HCT116 (cell line): ENCODE results near the gene BRSK2. TPM values are rescaled to one million over a fixed set of nuclear protein-coding genes. Genes with fewer than 3 reads are reported as not detected.

Experiments used
- ATAC-seq: fragments of 200-7000 bp; cut with Tn5 transposase; 2 replicates; pipeline ENCODE4 v1.9.1; 2020; ENCODE audit warnings: mild to moderate bottlenecking, moderate library complexity
- BruUV-seq: library from RNA; stranded (reverse); fragments of 400-500 nt; replicated peaks from 2 replicates; lab custom pipeline; 2021; lab: Mats Ljungman, UMichigan
- CTCF ChIA-PET: fragments of 300-600 bp; sonication (Branson Sonifier 250); formaldehyde crosslinking; loops from one replicate; lab custom pipeline; 2021; ENCODE audit warnings: antibody characterized with exemption; lab: Charles Lee
- POLR2A ChIA-PET: fragments of 300-600, 350-600 bp; sonication (Branson Sonifier 250); formaldehyde crosslinking; loops from one replicate; lab custom pipeline; 2021; ENCODE audit warnings: antibody characterized with exemption; lab: Charles Lee
- RAD21 ChIA-PET, 2 experiments: fragments of 300-600 bp; sonication (Branson Sonifier 250); formaldehyde crosslinking; loops; one replicate each; lab custom pipeline; 2023; ENCODE audit warnings: low total read pairs in 2 of 2; ENCODE audit not compliant: uncharacterized antibody in 2 of 2, unreplicated experiment in 2 of 2, low non-redundant PET in 1 of 2; lab: Charles Lee
- DNase-seq: peaks from one replicate; pipeline ENCODE4 v3.0.0-alpha.2; 2010; ENCODE audit warnings: low read depth, low spot score
- H2AFZ ChIP-seq: fragments of 200-600 bp; shearing (Covaris generic), sonication (generic); 2 replicates; pipeline ENCODE4 v1.6.1; 2017; ENCODE audit warnings: low read depth, mixed run types, mixed read lengths, antibody characterized with exemption, low read length; ENCODE audit not compliant: poor library complexity, severe bottlenecking
- H3K27ac ChIP-seq: 2 replicates; pipeline ENCODE4 v1.5.1; 2012; ENCODE audit warnings: low read depth, low read length
- H3K27me3 ChIP-seq: fragments of 200-600 bp; sonication (generic); 2 replicates; pipeline ENCODE4 v1.6.1; 2016; ENCODE audit warnings: mixed run types, low read length, mixed read lengths; ENCODE audit not compliant: insufficient read depth
- H3K36me3 ChIP-seq, 2 experiments: fragments of 200-500 bp in 1 of 2; fragments of 200-600 bp in 1 of 2; sonication (Bioruptor generic) in 1 of 2; sonication (generic) in 1 of 2; 2 replicates each; pipeline versions ENCODE4 v1.5.1 to v1.6.1; 2014 to 2016; ENCODE audit warnings: low read length in 2 of 2, inconsistent platforms in 1 of 2, mixed read lengths in 1 of 2, mixed run types in 1 of 2; ENCODE audit not compliant: insufficient read depth in 2 of 2, control insufficient read depth in 1 of 2
- H3K4me1 ChIP-seq, 2 experiments: fragments of 200-600 bp in 1 of 2; sonication (generic) in 1 of 2; 2 replicates each; pipeline versions ENCODE4 v1.5.1 to v1.6.1; 2012 to 2017; ENCODE audit warnings: low read length in 2 of 2, inconsistent platforms in 1 of 2, mild to moderate bottlenecking in 1 of 2, mixed read lengths in 1 of 2, mixed run types in 1 of 2, moderate library complexity in 1 of 2; ENCODE audit not compliant: insufficient read depth in 2 of 2, control insufficient read depth in 1 of 2
- H3K4me2 ChIP-seq: fragments of 200-600 bp; sonication (generic); 2 replicates; pipeline ENCODE4 v1.6.1; 2017; ENCODE audit warnings: mixed run types, low read length, mixed read lengths
- H3K4me3 ChIP-seq, 2 experiments: fragments of 200-600 bp in 1 of 2; sonication (generic) in 1 of 2; replicated peaks in 1 of 2; 2 replicates each; pipeline ENCODE4 v1.5.1; 2011 to 2016; ENCODE audit warnings: low read length in 2 of 2, control low read depth in 1 of 2, low read depth in 1 of 2, mild to moderate bottlenecking in 1 of 2, mixed read lengths in 1 of 2, mixed run types in 1 of 2
- H3K79me2 ChIP-seq: fragments of 200-600 bp; sonication (generic); 2 replicates; pipeline ENCODE4 v1.6.1; 2017; ENCODE audit warnings: mild to moderate bottlenecking, mixed run types, low read length, moderate library complexity, mixed read lengths; ENCODE audit not compliant: insufficient read depth
- H3K9ac ChIP-seq: fragments of 200-600 bp; sonication (generic); 2 replicates; pipeline ENCODE4 v1.6.1; 2016; ENCODE audit warnings: low read length, mixed read lengths
- H3K9me2 ChIP-seq: fragments of 200-600 bp; sonication (generic), shearing (Covaris generic); 2 replicates; pipeline ENCODE4 v1.6.1; 2017; ENCODE audit warnings: mixed run types, mild to moderate bottlenecking, moderate library complexity; ENCODE audit not compliant: insufficient read depth
- H3K9me3 ChIP-seq, 2 experiments: fragments of 200-500 bp in 1 of 2; fragments of 200-600 bp in 1 of 2; sonication (Bioruptor generic) in 1 of 2; sonication (generic) in 1 of 2; 2 replicates each; pipeline ENCODE4 v1.6.1; 2014 to 2017; ENCODE audit warnings: low read length in 2 of 2, mixed read lengths in 2 of 2, inconsistent platforms in 1 of 2, low read depth in 1 of 2, mild to moderate bottlenecking in 1 of 2, mixed run types in 1 of 2, moderate library complexity in 1 of 2; ENCODE audit not compliant: control insufficient read depth in 1 of 2, insufficient read depth in 1 of 2
- H4K20me1 ChIP-seq: fragments of 200-600 bp; sonication (generic), shearing (Covaris generic); 2 replicates; pipeline ENCODE4 v1.6.1; 2017; ENCODE audit warnings: mixed run types, mild to moderate bottlenecking, moderate library complexity; ENCODE audit not compliant: insufficient read depth
- ATF3 ChIP-seq: IDR thresholded peaks from 2 replicates; pipeline ENCODE4 v1.6.1; 2012
- CBX3 ChIP-seq: IDR thresholded peaks from 2 replicates; pipeline ENCODE4 v1.6.1; 2012; ENCODE audit warnings: low read depth
- CTCF ChIP-seq, 3 experiments: fragments of 200-600 bp in 1 of 3; sonication (generic) in 1 of 3; IDR thresholded peaks in 2 of 3; conservative IDR thresholded peaks in 1 of 3; 2 replicates each; pipeline ENCODE4 v1.5.1; 2012 to 2017; ENCODE audit warnings: low read depth in 2 of 3, low read length in 2 of 3, antibody characterized with exemption in 1 of 3, borderline replicate concordance in 1 of 3, control low read depth in 1 of 3, mild to moderate bottlenecking in 1 of 3, mixed read lengths in 1 of 3, mixed run types in 1 of 3, moderate library complexity in 1 of 3; ENCODE audit not compliant: insufficient read depth in 1 of 3
- EZH2phosphoT487 ChIP-seq: fragments of 200-600 bp; IDR thresholded peaks from 2 replicates; pipeline ENCODE4 v1.6.1; 2018; ENCODE audit warnings: antibody characterized with exemption, borderline replicate concordance
- MAX ChIP-seq: IDR thresholded peaks from 2 replicates; pipeline ENCODE4 v1.6.1; 2012
- POLR2AphosphoS5 ChIP-seq: IDR thresholded peaks from 2 replicates; pipeline ENCODE4 v1.6.1; 2011; ENCODE audit warnings: mild to moderate bottlenecking, low read depth, low read length, moderate library complexity
- REST ChIP-seq: IDR thresholded peaks from 2 replicates; pipeline ENCODE4 v1.6.1; 2012; ENCODE audit warnings: low read depth
- SP1 ChIP-seq: IDR thresholded peaks from 2 replicates; pipeline ENCODE4 v1.6.1; 2012; ENCODE audit warnings: low read depth
- SRF ChIP-seq: IDR thresholded peaks from 2 replicates; pipeline ENCODE4 v1.6.1; 2012; ENCODE audit warnings: low read depth
- TCF7L2 ChIP-seq: IDR thresholded peaks from 2 replicates; pipeline ENCODE4 v1.7.0; 2011; ENCODE audit warnings: borderline replicate concordance, inconsistent platforms; ENCODE audit not compliant: insufficient read depth, insufficient read length; ENCODE audit errors: extremely low read depth
- YY1 ChIP-seq: IDR thresholded peaks from 2 replicates; pipeline ENCODE4 v1.6.1; 2011; ENCODE audit warnings: low read length, low read depth, moderate library complexity, mild to moderate bottlenecking; ENCODE audit not compliant: insufficient replicate concordance; ENCODE audit errors: extremely low read depth
- ZBTB33 ChIP-seq: IDR thresholded peaks from 2 replicates; pipeline ENCODE4 v1.6.1; 2011; ENCODE audit warnings: mild to moderate bottlenecking, low read length, moderate library complexity; ENCODE audit not compliant: insufficient replicate concordance; ENCODE audit errors: extremely low read depth
- ZFX ChIP-seq: fragments of 450-650 bp; IDR thresholded peaks from 2 replicates; pipeline ENCODE4 v1.6.1; 2017
- ZNF274 ChIP-seq: fragments of 200-500 bp; sonication (Bioruptor generic); IDR thresholded peaks from 2 replicates; pipeline ENCODE4 v1.6.1; 2014; ENCODE audit warnings: mild to moderate bottlenecking, low read depth, low read length, inconsistent platforms
- intact Hi-C: fragments of 100-400 bp; cut with micrococcal nuclease; formaldehyde crosslinking; loops from 2 replicates; pipeline ENCODE4 v1.10.0; 2022
- total RNA-seq: library from RNA; stranded (reverse); gene quantifications from one replicate; pipeline ENCODE4 v1.2.1, GENCODE V29; 2021; ENCODE audit not compliant: unreplicated experiment

BRSK2 gene
- total RNA-seq, 1 experiment from 2014 or later: 14.0 TPM

- POLR2A ChIA-PET: no interaction called here
Measured at GRCh38 chr11:1348796-1349326, 40.9 kb upstream of the BRSK2 start.

More at GRCh38 chr11:1348796-1349326, 40.9 kb upstream of the BRSK2 start:
- Histone ChIP-seq H3K27me3 (no peaks in the 10 kb centered on the region), H3K27ac (no peak overlapping the region), H3K4me2 (no peak overlapping the region), H3K9me2 (no peaks in the 10 kb centered on the region), H3K36me3 (no peaks in the 10 kb centered on the region), H3K4me1 (no peaks in the 10 kb centered on the region), H3K79me2 (no peaks in the 10 kb centered on the region), H3K9ac (no peak overlapping the region), H2AFZ (no peak overlapping the region), H3K4me3 (no peak overlapping the region), H3K9me3 (no peaks in the 10 kb centered on the region), H4K20me1 (no peaks in the 10 kb centered on the region)
- DNase-seq (no peak), ATAC-seq (no peak)
- BruUV-seq: no TSS peak
- intact Hi-C loops: no loop called here
- CTCF ChIA-PET: no interaction called here
- TF ChIP-seq ZFX (no peak), CBX3 (no peak), ATF3 (no peak), MAX (no peak), CTCF (IDR thresholded peaks at IDR 0.05 in 2 of 3, conservative IDR thresholded peaks at IDR 0.05 in 1 of 3; ENCODE audit: borderline replicate concordance in 1 of 3, insufficient read depth in 1 of 3, low read depth in 2 of 3, low read length in 2 of 3) (no peak), YY1 (no peak), ZNF274 (no peak), TCF7L2 (no peak), EZH2phosphoT487 (no peak), REST (no peak), ZBTB33 (no peak), POLR2AphosphoS5 (no peak), SP1 (no peak), SRF (no peak)
- RAD21 ChIA-PET: no interaction called here
